Ishikawa (cell line): ENCODE measurements around the gene R3HDM2.
A peak's percentile ranks its signal among the peaks of the same experiment; 100 is the strongest.

Experiments used
- CEBPB ChIP-seq: IDR thresholded peaks from 2 replicates; pipeline ENCODE4 v1.6.1; 2012
- CREB1 ChIP-seq: IDR thresholded peaks from 2 replicates; pipeline ENCODE4 v1.6.1; 2012; ENCODE audit warnings: low read depth
- EGR1 ChIP-seq: IDR thresholded peaks from 2 replicates; pipeline ENCODE4 v1.6.1; 2012
- EP300 ChIP-seq: IDR thresholded peaks from 2 replicates; pipeline ENCODE4 v1.6.1; 2012; ENCODE audit warnings: borderline replicate concordance
- FOXM1 ChIP-seq: IDR thresholded peaks from 2 replicates; pipeline ENCODE4 v1.6.1; 2012; ENCODE audit warnings: low read depth, borderline replicate concordance
- MAX ChIP-seq: IDR thresholded peaks from 2 replicates; pipeline ENCODE4 v1.6.1; 2012
- NFIC ChIP-seq: IDR thresholded peaks from 2 replicates; pipeline ENCODE4 v1.6.1; 2012
- RAD21 ChIP-seq: IDR thresholded peaks from 2 replicates; pipeline ENCODE4 v1.6.1; 2012; ENCODE audit warnings: low read depth
- REST ChIP-seq: IDR thresholded peaks from 2 replicates; pipeline ENCODE4 v1.6.1; 2012; ENCODE audit warnings: low read depth, mild to moderate bottlenecking
- TAF1 ChIP-seq: IDR thresholded peaks from 2 replicates; pipeline ENCODE4 v1.6.1; 2012; ENCODE audit warnings: low read depth, mild to moderate bottlenecking
- TCF12 ChIP-seq: IDR thresholded peaks from 2 replicates; pipeline ENCODE4 v1.6.1; 2012; ENCODE audit warnings: low read depth
- TEAD4 ChIP-seq: IDR thresholded peaks from 2 replicates; pipeline ENCODE4 v1.6.1; 2012
- USF1 ChIP-seq: IDR thresholded peaks from 2 replicates; pipeline ENCODE4 v1.6.1; 2012
- YY1 ChIP-seq: IDR thresholded peaks from 2 replicates; pipeline ENCODE4 v1.6.1; 2012; ENCODE audit warnings: low read depth
- ZBTB7A ChIP-seq: IDR thresholded peaks from 2 replicates; pipeline ENCODE4 v1.6.1; 2012; ENCODE audit warnings: low read depth

Gene R3HDM2

GRCh38 chr12:57461276-57461916, 30.6 kb upstream of the R3HDM2 start:
- TF ChIP-seq ZBTB7A (peak; percentile 51; the same call in 1 of the 2 replicates), TEAD4 (peak; percentile 48), RAD21 (no peak), YY1 (no peak), EP300 (0 out of 2 replicates have a peak, but pooled peaks have one; percentile 14), USF1 (no peak), TCF12 (0 out of 2 replicates have a peak, but pooled peaks have one; percentile 3), TAF1 (no peak)

- TF ChIP-seq REST (no peak), EP300 (no peak), NFIC (0 out of 2 replicates have a peak, but pooled peaks have one; percentile 6), CREB1 (no peak), TCF12 (no peak), MAX (no peak)
Observed at GRCh38 chr12:57460841-57461275, 30.0 kb upstream of the R3HDM2 start.

GRCh38 chr12:57460468-57460784, 29.6 kb upstream of the R3HDM2 start:
- no peak for TF ChIP-seq REST
- no peak for TF ChIP-seq USF1
- no peak for TF ChIP-seq EGR1
- no peak for TF ChIP-seq TCF12
- no peak for TF ChIP-seq ZBTB7A
- no peak for TF ChIP-seq RAD21
- TF ChIP-seq MAX, result no peak
- no peak for TF ChIP-seq CEBPB
- TF ChIP-seq NFIC, result no peak
- no peak for TF ChIP-seq YY1
- no peak for TF ChIP-seq TEAD4
- no peak for TF ChIP-seq TAF1
- TF ChIP-seq EP300, result no peak

GRCh38 chr12:57459750-57460467, 29.1 kb upstream of the R3HDM2 start, which contains the start of gene GLI1:
Gene GLI1, plus strand, starts transcription at chr12:57459785. Its CDS starts 3,907 bp downstream, at chr12:57463692.
- TF ChIP-seq TAF1 (no peak), ZBTB7A (peak; percentile 97), EGR1 (0 out of 2 replicates have a peak, but pooled peaks have one; percentile 16)

GRCh38 chr12:57459055-57459749, 28.4 kb upstream of the R3HDM2 start:
- TF ChIP-seq TEAD4 (no peak; the same call in 1 of the 2 replicates), MAX (peak; percentile 21), TAF1 (peak; percentile 27; the same call in 1 of the 2 replicates), YY1 (peak; percentile 65; the same call in 1 of the 2 replicates), RAD21 (peak; percentile 91), FOXM1 (no peak), ZBTB7A (no peak), CREB1 (peak; percentile 76), NFIC (0 out of 2 replicates have a peak, but pooled peaks have one; percentile 36), EP300 (no peak), TCF12 (peak; percentile 17), USF1 (peak; percentile 66)
